ENCODE results near the gene MOG.
"Not testable (repeated sequence)": the region's sequence is repeated elsewhere in the genome, so short reads cannot be mapped to it uniquely, and the experiment has no call there.

The MOG gene

GRCh38 chr6:29653452-29654038 lies 3.3 kb upstream of the MOG start:
- ChIA-PET CTCF (interaction anchor here (0.7 to 5.7 kb wide), 25 partner anchors 11 to 360 kb away, joined by 3 to 65 read pairs (median 4); partner anchors contain the start of genes GABBR1, HLA-F and OR12D3), POLR2A (no interaction called here)
- Histone ChIP-seq H3K9me3 (ENCODE audit: control extremely low read depth in 1 of 5, control insufficient read depth in 4 of 5, insufficient read depth in 2 of 5, low read depth in 1 of 5, low read length in 4 of 5) (no peaks in the 10 kb centered on the region), H3K27me3 (replicated peaks in 2 of 5; ENCODE audit: control insufficient read depth in 4 of 5, insufficient read depth in 5 of 5, low read length in 4 of 5) (peaks cover 0 to 7% (median 5%) of the 10 kb centered on the region in 5 experiments), H3K27ac (ENCODE audit: insufficient read depth in 1 of 2, low read depth in 1 of 2, low read length in 2 of 2, poor library complexity in 1 of 2, severe bottlenecking in 2 of 2) (no peak overlapping the region), H3K4me1 (ENCODE audit: control extremely low read depth in 1 of 4, control insufficient read depth in 4 of 4, insufficient read depth in 4 of 4, low read length in 3 of 4) (peaks cover 3 to 12% (median 8%) of the 10 kb centered on the region in 4 experiments), H3K36me3 (ENCODE audit: control insufficient read depth in 4 of 4, insufficient read depth in 4 of 4, low read length in 3 of 4) (no peaks in the 10 kb centered on the region), H3K4me3 (ENCODE audit: control insufficient read depth in 1 of 7, extremely low read depth in 1 of 7, insufficient read depth in 4 of 7, low read depth in 2 of 7, low read length in 6 of 7) (no peak overlapping the region)
- WGBS (ENCODE audit: insufficient coverage), result 3% methylated on average over 3 of the region's 8 CpGs
- peak; percentile 82 to 86 (median 84) for DNase-seq

GRCh38 chr6:29655658-29656057 lies 1.2 kb upstream of the MOG start:
- no peak overlapping the region for H3K4me3 ChIP-seq (ENCODE audit: control insufficient read depth in 1 of 7, extremely low read depth in 1 of 7, insufficient read depth in 4 of 7, low read depth in 2 of 7, low read length in 6 of 7)
- H3K4me1 ChIP-seq (ENCODE audit: control extremely low read depth in 1 of 4, control insufficient read depth in 4 of 4, insufficient read depth in 4 of 4, low read length in 3 of 4), result no peaks in the 10 kb centered on the region
- WGBS (ENCODE audit: insufficient coverage), result 90% methylated on average over 4 of the region's 6 CpGs
- ChIA-PET POLR2A (no interaction called here), CTCF (interaction anchor here (0.6 to 5.7 kb wide), 6 partner anchors 9 to 98 kb away, joined by 3 to 65 read pairs (median 4); no protein-coding TSS in a partner anchor)
- no peak overlapping the region for H3K27ac ChIP-seq (ENCODE audit: insufficient read depth in 1 of 2, low read depth in 1 of 2, low read length in 2 of 2, poor library complexity in 1 of 2, severe bottlenecking in 2 of 2)
- no peaks in the 10 kb centered on the region for H3K9me3 ChIP-seq (ENCODE audit: control extremely low read depth in 1 of 5, control insufficient read depth in 4 of 5, insufficient read depth in 2 of 5, low read depth in 1 of 5, low read length in 4 of 5)
- H3K27me3 ChIP-seq (replicated peaks in 2 of 5; ENCODE audit: control insufficient read depth in 4 of 5, insufficient read depth in 5 of 5, low read length in 4 of 5), result peaks cover 0 to 7% (median 5%) of the 10 kb centered on the region in 5 experiments
- no peak for DNase-seq
- no peaks in the 10 kb centered on the region for H3K36me3 ChIP-seq (ENCODE audit: control insufficient read depth in 4 of 4, insufficient read depth in 4 of 4, low read length in 3 of 4)

- H3K9me3 ChIP-seq (ENCODE audit: control extremely low read depth in 1 of 5, control insufficient read depth in 4 of 5, insufficient read depth in 2 of 5, low read depth in 1 of 5, low read length in 4 of 5), result no peaks in the 10 kb centered on the region
- no peaks in the 10 kb centered on the region for H3K4me1 ChIP-seq (ENCODE audit: control extremely low read depth in 1 of 4, control insufficient read depth in 4 of 4, insufficient read depth in 4 of 4, low read length in 3 of 4)
- H3K27ac ChIP-seq (ENCODE audit: insufficient read depth in 1 of 2, low read depth in 1 of 2, low read length in 2 of 2, poor library complexity in 1 of 2, severe bottlenecking in 2 of 2), result no peak overlapping the region
- no peak for DNase-seq
- H3K36me3 ChIP-seq (ENCODE audit: control insufficient read depth in 4 of 4, insufficient read depth in 4 of 4, low read length in 3 of 4), result no peaks in the 10 kb centered on the region
- POLR2A ChIA-PET, result no interaction called here
- CTCF ChIA-PET, result interaction anchor here (5.7 kb wide), 1 partner anchor 8 kb away, joined by 65 read pairs; no protein-coding TSS in a partner anchor
- H3K4me3 ChIP-seq (ENCODE audit: control insufficient read depth in 1 of 7, extremely low read depth in 1 of 7, insufficient read depth in 4 of 7, low read depth in 2 of 7, low read length in 6 of 7), result no peak overlapping the region
- peaks cover 3 to 9% (median 5%) of the 10 kb centered on the region in 5 experiments for H3K27me3 ChIP-seq (replicated peaks in 2 of 5; ENCODE audit: control insufficient read depth in 4 of 5, insufficient read depth in 5 of 5, low read length in 4 of 5)
- 71% methylated on average over 1 of the region's 2 CpGs for WGBS (ENCODE audit: insufficient coverage)
Observed at GRCh38 chr6:29656157-29656556, 735 bp upstream of the MOG start.

GRCh38 chr6:29661071-29661470 lies 4.2 kb downstream of the MOG start:
- WGBS (ENCODE audit: insufficient coverage), result no CpG with 5 or more reads among the region's 3 CpGs
- H3K27ac ChIP-seq (ENCODE audit: insufficient read depth in 1 of 2, low read depth in 1 of 2, low read length in 2 of 2, poor library complexity in 1 of 2, severe bottlenecking in 2 of 2), result no peak overlapping the region
- H3K9me3 ChIP-seq (ENCODE audit: control extremely low read depth in 1 of 5, control insufficient read depth in 4 of 5, insufficient read depth in 2 of 5, low read depth in 1 of 5, low read length in 4 of 5), result no peaks in the 10 kb centered on the region
- no peaks in the 10 kb centered on the region for H3K4me1 ChIP-seq (ENCODE audit: control extremely low read depth in 1 of 4, control insufficient read depth in 4 of 4, insufficient read depth in 4 of 4, low read length in 3 of 4)
- H3K27me3 ChIP-seq (replicated peaks in 2 of 5; ENCODE audit: control insufficient read depth in 4 of 5, insufficient read depth in 5 of 5, low read length in 4 of 5), result peaks cover 3 to 14% (median 9%) of the 10 kb centered on the region in 5 experiments
- ChIA-PET CTCF (interaction anchor here (0.9 to 7.1 kb wide), 4 partner anchors 7 to 36 kb away, joined by 3 to 65 read pairs (median 4); no protein-coding TSS in a partner anchor), POLR2A (no interaction called here)
- no peaks in the 10 kb centered on the region for H3K36me3 ChIP-seq (ENCODE audit: control insufficient read depth in 4 of 4, insufficient read depth in 4 of 4, low read length in 3 of 4)
- H3K4me3 ChIP-seq (ENCODE audit: control insufficient read depth in 1 of 7, extremely low read depth in 1 of 7, insufficient read depth in 4 of 7, low read depth in 2 of 7, low read length in 6 of 7), result no peak overlapping the region
- no peak for DNase-seq

- H3K4me3 ChIP-seq (ENCODE audit: control insufficient read depth in 1 of 7, extremely low read depth in 1 of 7, insufficient read depth in 4 of 7, low read depth in 2 of 7, low read length in 6 of 7); H3K9me3 ChIP-seq (ENCODE audit: control extremely low read depth in 1 of 5, control insufficient read depth in 4 of 5, insufficient read depth in 2 of 5, low read depth in 1 of 5, low read length in 4 of 5); H3K4me1 ChIP-seq (ENCODE audit: control extremely low read depth in 1 of 4, control insufficient read depth in 4 of 4, insufficient read depth in 4 of 4, low read length in 3 of 4); DNase-seq; POLR2A ChIA-PET; H3K27ac ChIP-seq (ENCODE audit: insufficient read depth in 1 of 2, low read depth in 1 of 2, low read length in 2 of 2, poor library complexity in 1 of 2, severe bottlenecking in 2 of 2); H3K36me3 ChIP-seq (ENCODE audit: control insufficient read depth in 4 of 4, insufficient read depth in 4 of 4, low read length in 3 of 4): not testable (repeated sequence)
- 47% methylated on average over 7 of the region's 14 CpGs for WGBS (ENCODE audit: insufficient coverage)
- peaks cover 0 to 11% (median 8%) of the 10 kb centered on the region in 5 experiments for H3K27me3 ChIP-seq (replicated peaks in 2 of 5; ENCODE audit: control insufficient read depth in 4 of 5, insufficient read depth in 5 of 5, low read length in 4 of 5)
- CTCF ChIA-PET, result interaction anchor here (0.9 to 7.1 kb wide), 4 partner anchors 8 to 35 kb away, joined by 3 to 65 read pairs (median 4); no protein-coding TSS in a partner anchor
Observed at GRCh38 chr6:29661502-29662141, 4.7 kb downstream of the MOG start.

- Histone ChIP-seq H3K9me3 (ENCODE audit: control extremely low read depth in 1 of 5, control insufficient read depth in 4 of 5, insufficient read depth in 2 of 5, low read depth in 1 of 5, low read length in 4 of 5) (no peaks in the 10 kb centered on the region), H3K4me1 (ENCODE audit: control extremely low read depth in 1 of 4, control insufficient read depth in 4 of 4, insufficient read depth in 4 of 4, low read length in 3 of 4) (no peaks in the 10 kb centered on the region), H3K4me3 (ENCODE audit: control insufficient read depth in 1 of 7, extremely low read depth in 1 of 7, insufficient read depth in 4 of 7, low read depth in 2 of 7, low read length in 6 of 7) (no peak overlapping the region), H3K36me3 (ENCODE audit: control insufficient read depth in 4 of 4, insufficient read depth in 4 of 4, low read length in 3 of 4) (no peaks in the 10 kb centered on the region), H3K27ac (ENCODE audit: insufficient read depth in 1 of 2, low read depth in 1 of 2, low read length in 2 of 2, poor library complexity in 1 of 2, severe bottlenecking in 2 of 2) (no peak overlapping the region), H3K27me3 (replicated peaks in 2 of 5; ENCODE audit: control insufficient read depth in 4 of 5, insufficient read depth in 5 of 5, low read length in 4 of 5) (peaks cover 0 to 11% (median 8%) of the 10 kb centered on the region in 5 experiments)
- CTCF ChIA-PET, result interaction anchor here (1.2 to 7.1 kb wide), 3 partner anchors 10 to 13 kb away, joined by 4 to 65 read pairs (median 5); no protein-coding TSS in a partner anchor
- 88% methylated on average over 2 of the region's 5 CpGs for WGBS (ENCODE audit: insufficient coverage)
- no peak for DNase-seq
- POLR2A ChIA-PET, result no interaction called here
Observed at GRCh38 chr6:29663300-29664042, 6.6 kb downstream of the MOG start.

Measured in common myeloid progenitor, CD34-positive (primary cell).